Left lung (tissue), 10 donors: Measurements from ENCODE around the gene RAP1GAP2. TPM values are rescaled to one million over a fixed set of nuclear protein-coding genes. Genes with fewer than 3 reads are reported as not detected.

Experiments
- ATAC-seq: fragments of 200-7000 bp; cut with Tn5 transposase; one replicate; pipeline ENCODE4 v1.9.1; 2020; ENCODE audit warnings: moderate library complexity
- DNase-seq, 4 donors: peaks; one replicate each; pipeline ENCODE4 v3.0.0-alpha.2; 2013 to 2020
- H3K27ac ChIP-seq, 2 donors: fragments of 200-600 bp; sonication (generic) in 1 of 2; one replicate each; pipeline versions ENCODE4 v1.5.0 to v1.8.0; 2020 to 2021
- H3K27me3 ChIP-seq, 2 donors: fragments of 200-600 bp; sonication (generic) in 1 of 2; one replicate each; pipeline versions ENCODE4 v1.5.0 to v1.8.0; 2020 to 2021
- H3K36me3 ChIP-seq, 2 donors: fragments of 200-600 bp; sonication (generic) in 1 of 2; one replicate each; pipeline versions ENCODE4 v1.5.0 to v1.8.0; 2020 to 2021
- H3K4me1 ChIP-seq, 2 donors: fragments of 200-600 bp; one replicate each; pipeline ENCODE4 v1.8.0; 2021
- H3K4me3 ChIP-seq, 2 donors: fragments of 200-600 bp; sonication (generic) in 1 of 2; one replicate each; pipeline versions ENCODE4 v1.5.0 to v1.8.0; 2020 to 2021; ENCODE audit warnings: mild to moderate bottlenecking in 1 of 2
- H3K9me3 ChIP-seq, 2 donors: fragments of 200-600 bp; sonication (generic) in 1 of 2; one replicate each; pipeline versions ENCODE4 v1.5.0 to v1.8.0; 2020 to 2021
- intact Hi-C, 2 donors: fragments of 100-400 bp; cut with DNase I; formaldehyde crosslinking; loops; one replicate each; pipeline versions ENCODE4 v1.11.2 to v1.14.2; 2022
- polyA plus RNA-seq, 6 donors: library from polyadenylated mRNA; unstranded; fragments of 120-200 nt; gene quantifications; one replicate each; pipeline ENCODE4 v1.2.1, GENCODE V29; 2013; ENCODE audit not compliant: insufficient read length in 6 of 6
- total RNA-seq, 2 donors: library from RNA; stranded (reverse); fragmentation: NEBNext Ultra II Directional; extraction: Animal tissue kit (Norgen Biotek cat#: 25700); gene quantifications; one replicate each; pipeline ENCODE4 v1.2.1, GENCODE V29; 2021
- TF ChIP-seq, protein P1 (sequence below), 2 donors: fragments of 200-600 bp; sonication (generic) in 1 of 2; IDR thresholded peaks; one replicate each; pipeline versions ENCODE4 v1.5.0 to v1.8.0; 2021; ENCODE audit warnings: antibody characterized with exemption in 2 of 2
- donor health status: DM: no; HTN: yes; CAD: no.
- donor health status: DM: no; HTN: no; CAD: no.

Gene RAP1GAP2
- total and polyA plus RNA-seq, 8 donors, result 8.0 to 14.5 (median 9.7) TPM

DNA sequence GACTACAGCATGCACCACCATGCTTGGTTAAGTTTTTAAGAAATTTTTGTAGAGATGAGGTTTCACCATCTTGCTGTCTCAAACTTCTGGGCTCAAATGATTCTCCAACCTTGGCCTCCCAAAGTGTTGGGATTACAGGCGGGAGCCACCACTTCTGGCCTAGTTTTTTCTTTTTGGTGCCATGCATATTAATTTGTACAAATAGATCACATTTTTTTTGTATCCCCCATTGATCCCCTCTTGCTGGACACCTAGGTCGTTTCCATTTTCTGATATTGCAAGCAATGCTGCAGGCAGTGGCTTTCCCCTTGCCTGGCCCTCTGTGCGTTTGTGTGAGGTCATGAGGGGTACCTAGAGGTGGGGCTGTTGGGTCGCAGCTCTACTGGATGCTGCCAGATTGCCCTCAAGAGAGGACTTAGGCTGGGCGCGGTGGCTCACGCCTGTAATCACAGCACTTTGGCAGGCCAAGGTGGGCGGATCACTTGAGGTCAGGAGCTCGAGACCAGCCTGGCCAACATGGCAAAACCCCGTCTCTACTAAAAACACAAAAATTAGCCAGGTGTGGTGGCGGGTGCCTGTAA lies 23.8 kb downstream of the RAP1GAP2 start:
- H3K4me1 ChIP-seq, result peaks cover 0 to 6% of the 10 kb centered on the region in 2 donors
- TF ChIP-seq, protein P1, sequence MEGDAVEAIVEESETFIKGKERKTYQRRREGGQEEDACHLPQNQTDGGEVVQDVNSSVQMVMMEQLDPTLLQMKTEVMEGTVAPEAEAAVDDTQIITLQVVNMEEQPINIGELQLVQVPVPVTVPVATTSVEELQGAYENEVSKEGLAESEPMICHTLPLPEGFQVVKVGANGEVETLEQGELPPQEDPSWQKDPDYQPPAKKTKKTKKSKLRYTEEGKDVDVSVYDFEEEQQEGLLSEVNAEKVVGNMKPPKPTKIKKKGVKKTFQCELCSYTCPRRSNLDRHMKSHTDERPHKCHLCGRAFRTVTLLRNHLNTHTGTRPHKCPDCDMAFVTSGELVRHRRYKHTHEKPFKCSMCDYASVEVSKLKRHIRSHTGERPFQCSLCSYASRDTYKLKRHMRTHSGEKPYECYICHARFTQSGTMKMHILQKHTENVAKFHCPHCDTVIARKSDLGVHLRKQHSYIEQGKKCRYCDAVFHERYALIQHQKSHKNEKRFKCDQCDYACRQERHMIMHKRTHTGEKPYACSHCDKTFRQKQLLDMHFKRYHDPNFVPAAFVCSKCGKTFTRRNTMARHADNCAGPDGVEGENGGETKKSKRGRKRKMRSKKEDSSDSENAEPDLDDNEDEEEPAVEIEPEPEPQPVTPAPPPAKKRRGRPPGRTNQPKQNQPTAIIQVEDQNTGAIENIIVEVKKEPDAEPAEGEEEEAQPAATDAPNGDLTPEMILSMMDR (IDR thresholded peaks at IDR 0.05), result no peak
- no peaks in the 10 kb centered on the region for H3K36me3 ChIP-seq
- intact Hi-C loops, result no loop called here
- H3K27me3 ChIP-seq, result peaks cover 0 to 39% of the 10 kb centered on the region in 2 donors
- no peak overlapping the region for H3K27ac ChIP-seq
- ATAC-seq, result no peak
- H3K4me3 ChIP-seq, result no peak overlapping the region
- DNase-seq, result no peak
- H3K9me3 ChIP-seq, result no peaks in the 10 kb centered on the region

- peaks cover 0 to 33% of the 10 kb centered on the region in 2 donors for H3K27me3 ChIP-seq
- no peaks in the 10 kb centered on the region for H3K9me3 ChIP-seq
- no peak for DNase-seq
- intact Hi-C loops, result no loop called here
- peaks cover 0 to 13% of the 10 kb centered on the region in 2 donors for H3K4me1 ChIP-seq
- no peaks in the 10 kb centered on the region for H3K36me3 ChIP-seq
- H3K27ac ChIP-seq, result no peak overlapping the region
- H3K4me3 ChIP-seq, result no peak overlapping the region
- ATAC-seq, result no peak
- TF ChIP-seq, protein P1 (IDR thresholded peaks at IDR 0.05), result no peak
Observed at GRCh38 chr17:2821868-2822267, 25.6 kb downstream of the RAP1GAP2 start.

DNA sequence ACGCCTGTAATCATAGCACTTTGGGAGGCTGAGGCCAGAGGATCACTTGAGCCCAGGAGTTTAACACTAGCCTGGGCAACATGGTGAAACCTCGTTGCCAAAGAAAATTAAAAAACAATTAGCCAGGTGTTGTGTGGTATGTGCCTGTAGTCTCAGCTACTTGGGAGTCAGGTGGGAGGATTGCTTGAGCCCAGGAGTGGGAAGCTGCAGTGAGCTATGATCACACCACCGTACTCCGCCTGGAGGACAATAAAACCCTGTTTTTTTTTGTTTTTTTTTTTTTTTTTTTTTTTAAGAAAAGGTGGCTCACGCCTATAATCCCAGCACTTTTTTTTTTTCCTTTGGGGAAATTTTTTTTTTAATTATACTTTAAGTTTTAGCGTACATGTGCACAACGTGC lies 26.1 kb downstream of the RAP1GAP2 start:
- no peak overlapping the region for H3K4me3 ChIP-seq
- DNase-seq (no peak), ATAC-seq (no peak)
- no peak overlapping the region for H3K27ac ChIP-seq
- intact Hi-C loops, result no loop called here
- TF ChIP-seq, protein P1 (IDR thresholded peaks at IDR 0.05), result no peak
- H3K36me3 ChIP-seq, result no peaks in the 10 kb centered on the region
- H3K27me3 ChIP-seq, result peaks cover 0 to 38% of the 10 kb centered on the region in 2 donors
- no peaks in the 10 kb centered on the region for H3K9me3 ChIP-seq
- peaks cover 0 to 13% of the 10 kb centered on the region in 2 donors for H3K4me1 ChIP-seq

DNA sequence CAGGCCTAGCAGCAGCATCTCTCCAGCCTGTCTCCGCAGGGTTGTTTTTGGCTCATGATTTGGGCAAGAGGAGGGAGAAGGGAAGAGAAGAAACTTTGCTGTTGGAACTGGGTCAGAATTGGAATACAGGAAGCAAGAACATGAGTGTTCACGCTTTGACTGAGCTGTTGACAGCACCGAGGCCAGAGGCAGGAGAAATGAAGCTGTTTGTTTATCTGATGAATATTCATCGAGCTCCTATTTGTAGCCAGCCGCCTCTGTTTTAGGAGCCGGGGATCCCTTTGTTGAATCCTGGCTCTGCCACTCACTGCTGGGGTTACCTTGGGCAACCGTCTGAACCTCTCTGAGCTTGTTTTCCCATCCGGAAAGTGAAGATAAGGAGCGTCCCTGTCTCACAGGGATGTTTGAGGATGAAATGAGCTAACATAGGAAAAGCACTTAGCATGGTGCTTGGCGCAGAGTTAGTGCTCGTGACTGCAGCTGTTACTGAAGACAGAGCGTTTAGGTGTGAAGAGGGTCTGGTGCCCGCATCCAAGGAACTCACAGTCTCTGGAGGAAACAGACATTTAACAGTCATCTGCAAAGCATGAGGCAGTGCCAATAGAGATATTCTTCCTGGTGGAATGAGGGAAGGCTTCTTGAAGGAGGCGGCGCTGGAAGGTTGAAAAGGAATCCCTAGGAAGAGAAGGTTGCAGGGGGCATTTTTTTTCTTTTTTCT lies 29.2 kb downstream of the RAP1GAP2 start:
- H3K9me3 ChIP-seq, result no peaks in the 10 kb centered on the region
- intact Hi-C loops, result loop anchor here in 1 of 2 donors (5.0 kb wide), 1 partner anchor 187 kb away; no protein-coding TSS in a partner anchor
- no peak overlapping the region for H3K4me3 ChIP-seq
- TF ChIP-seq, protein P1 (IDR thresholded peaks at IDR 0.05), result no peak
- no peaks in the 10 kb centered on the region for H3K36me3 ChIP-seq
- peaks cover 0 to 20% of the 10 kb centered on the region in 2 donors for H3K4me1 ChIP-seq
- ATAC-seq (no peak), DNase-seq (no peak)
- H3K27me3 ChIP-seq, result peaks cover 0 to 33% of the 10 kb centered on the region in 2 donors
- peak overlapping the region in 1 of 2 donors; percentile 11 for H3K27ac ChIP-seq

DNA sequence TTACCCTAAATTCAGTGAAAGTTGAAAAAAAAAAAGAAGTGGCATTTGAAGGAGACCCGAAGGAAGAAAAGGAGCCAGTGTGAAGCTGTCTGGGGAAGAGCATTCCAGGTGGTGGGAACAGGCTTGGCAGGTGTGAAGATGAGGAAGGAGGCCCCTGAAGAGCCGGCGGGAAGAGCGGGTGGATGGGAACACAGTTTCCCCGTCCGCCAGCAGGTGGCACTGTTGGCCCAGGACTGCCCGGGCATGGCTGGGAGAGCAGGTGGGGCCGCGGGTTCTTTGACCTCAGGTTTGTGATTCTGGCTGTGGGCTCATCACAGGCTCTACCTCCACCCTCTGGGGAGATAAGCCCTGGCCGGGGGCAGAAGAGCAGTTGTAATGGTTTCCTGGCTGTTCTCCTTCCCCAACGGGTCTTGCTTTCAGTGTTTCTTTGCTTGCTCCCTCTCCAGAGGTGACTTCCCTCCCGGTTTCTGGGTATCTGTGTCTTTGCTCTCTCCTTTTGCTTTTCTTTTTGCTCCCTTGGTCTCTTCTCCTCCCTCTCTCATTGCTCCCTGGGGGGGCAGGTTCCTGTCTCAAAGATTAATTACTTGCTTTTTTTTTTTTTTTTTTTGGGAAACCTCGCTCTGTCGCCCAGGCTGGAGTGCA lies 32.3 kb downstream of the RAP1GAP2 start:
- peak; percentile 96 for ATAC-seq
- Histone ChIP-seq H3K4me1 (peaks cover 0 to 20% of the 10 kb centered on the region in 2 donors), H3K27ac (no peak overlapping the region), H3K4me3 (no peak overlapping the region), H3K27me3 (peaks cover 0 to 24% of the 10 kb centered on the region in 2 donors), H3K36me3 (no peaks in the 10 kb centered on the region), H3K9me3 (no peaks in the 10 kb centered on the region)
- TF ChIP-seq, protein P1 (IDR thresholded peaks at IDR 0.05), result peak; percentile 86 to 88
- peak; percentile 29 to 95 (median 65) for DNase-seq
- intact Hi-C loops, result loop anchor here in 1 of 2 donors (5.0 kb wide), 1 partner anchor 184 kb away; no protein-coding TSS in a partner anchor
